A673 (cell line): ENCODE results near the gene ELL2. TPM values are rescaled to one million over a fixed set of nuclear protein-coding genes. Genes with fewer than 3 reads are reported as not detected.

Experiments
- BruUV-seq: library from RNA; stranded (reverse); fragments of 400-500 nt; replicated peaks from 2 replicates; lab custom pipeline; 2021; lab: Mats Ljungman, UMichigan
- CTCF ChIA-PET: fragments of 300-600 bp; sonication (Branson Sonifier 250); formaldehyde crosslinking; loops from one replicate; lab custom pipeline; 2022; ENCODE audit warnings: antibody characterized with exemption; lab: Charles Lee
- POLR2A ChIA-PET: fragments of 300-600 bp; sonication (Branson Sonifier 250); formaldehyde crosslinking; loops from one replicate; lab custom pipeline; 2022; ENCODE audit warnings: antibody characterized with exemption; ENCODE audit not compliant: low non-redundant PET; lab: Charles Lee
- DNase-seq: peaks from one replicate; pipeline ENCODE4 v3.0.0-alpha.2; 2015; ENCODE audit warnings: low spot score
- H3K27ac ChIP-seq: fragments of 200-600 bp; sonication (generic); 2 replicates; pipeline ENCODE4 v1.5.1; 2016; ENCODE audit warnings: mixed run types, low read depth, mild to moderate bottlenecking, mixed read lengths, antibody characterized with exemption, low read length; ENCODE audit not compliant: poor library complexity, severe bottlenecking
- H3K27me3 ChIP-seq: fragments of 200-600 bp; sonication (generic); replicated peaks from 2 replicates; pipeline ENCODE4 v1.6.1; 2017; ENCODE audit warnings: mixed run types, low read depth, mild to moderate bottlenecking, mixed read lengths, antibody characterized with exemption, low read length; ENCODE audit not compliant: insufficient read depth, poor library complexity
- H3K36me3 ChIP-seq: fragments of 200-600 bp; sonication (generic); 2 replicates; pipeline ENCODE4 v1.6.1; 2016; ENCODE audit warnings: mixed run types, mild to moderate bottlenecking, mixed read lengths, antibody characterized with exemption, low read length; ENCODE audit not compliant: insufficient read depth, poor library complexity, severe bottlenecking
- H3K4me1 ChIP-seq: fragments of 200-600 bp; sonication (generic); 2 replicates; pipeline ENCODE4 v1.6.1; 2017; ENCODE audit warnings: mixed run types, mild to moderate bottlenecking, mixed read lengths, antibody characterized with exemption, low read length; ENCODE audit not compliant: insufficient read depth, poor library complexity, severe bottlenecking
- H3K4me3 ChIP-seq: fragments of 200-600 bp; sonication (generic); 2 replicates; pipeline ENCODE4 v1.5.1; 2016; ENCODE audit warnings: low read depth, mixed run types, mild to moderate bottlenecking, mixed read lengths, low read length; ENCODE audit not compliant: poor library complexity, severe bottlenecking
- H3K9me3 ChIP-seq: fragments of 200-600 bp; sonication (generic); 2 replicates; pipeline ENCODE4 v1.6.1; 2016; ENCODE audit warnings: mixed run types, low read depth, mild to moderate bottlenecking, mixed read lengths, antibody characterized with exemption, low read length; ENCODE audit not compliant: poor library complexity, severe bottlenecking
- EZH2 ChIP-seq: fragments of 200-600 bp; sonication (generic); IDR thresholded peaks from 2 replicates; pipeline ENCODE4 v1.6.1; 2017; ENCODE audit warnings: borderline replicate concordance, low read depth, mild to moderate bottlenecking, mixed read lengths, antibody characterized with exemption, low read length; ENCODE audit not compliant: poor library complexity, severe bottlenecking
- intact Hi-C: fragments of 100-400 bp; cut with micrococcal nuclease; formaldehyde crosslinking; loops from one replicate; pipeline ENCODE4 v1.10.0; 2022; ENCODE audit not compliant: unreplicated experiment
- total RNA-seq: library from RNA; stranded (reverse); gene quantifications from 2 replicates; pipeline ENCODE4 v1.2.3, GENCODE V29; 2021
- TF ChIP-seq, protein P1 (sequence below): fragments of 300-800, 200-600 bp; sonication (generic); conservative IDR thresholded peaks from 2 replicates; pipeline ENCODE4 v1.5.1; 2017; ENCODE audit warnings: low read depth, mild to moderate bottlenecking, antibody characterized with exemption, low read length, moderate library complexity, mixed read lengths

ELL2 gene
- total RNA-seq, 1 experiment from 2014 or later = 12.0 TPM

DNA sequence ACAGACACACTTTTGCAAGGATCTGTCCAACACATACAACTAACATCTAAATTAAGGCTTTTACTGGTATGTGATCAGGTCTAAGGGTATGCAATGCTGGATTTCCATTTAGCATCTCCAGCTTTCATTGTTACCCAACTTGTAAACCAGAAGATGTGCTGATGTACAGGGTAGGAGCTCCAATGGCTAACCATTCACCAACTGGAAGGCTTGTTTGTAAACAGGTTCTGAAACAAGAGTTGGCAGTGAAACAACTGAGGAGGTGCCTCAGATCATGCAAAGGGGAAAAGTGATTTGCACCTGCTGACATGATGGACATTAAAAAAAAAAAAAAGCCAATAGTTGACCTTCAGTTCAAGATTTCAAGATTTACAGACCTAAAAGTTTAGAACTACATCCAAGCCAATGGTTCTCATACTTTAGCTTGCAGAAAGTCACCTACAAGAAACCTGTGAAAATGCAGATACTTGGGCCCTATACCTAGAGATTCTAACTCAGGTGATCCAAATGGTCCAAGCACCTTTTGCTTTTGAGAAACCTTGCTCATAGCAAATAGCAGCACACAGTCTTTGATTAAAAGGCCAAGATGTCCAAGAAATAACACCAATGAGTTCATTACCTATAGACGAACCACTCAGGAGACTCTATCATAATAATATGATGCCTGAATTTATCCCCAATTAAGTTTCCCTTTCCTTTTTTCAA is 75.2 kb downstream of the ELL2 start:
- ChIA-PET POLR2A (no interaction called here), CTCF (no interaction called here)
- H3K27me3 ChIP-seq = no peaks in the 10 kb centered on the region
- DNase-seq = no peak
- intact Hi-C loops = no loop called here
- no TSS peak for BruUV-seq
- no peak overlapping the region for H3K27ac ChIP-seq
- TF ChIP-seq, protein P1, sequence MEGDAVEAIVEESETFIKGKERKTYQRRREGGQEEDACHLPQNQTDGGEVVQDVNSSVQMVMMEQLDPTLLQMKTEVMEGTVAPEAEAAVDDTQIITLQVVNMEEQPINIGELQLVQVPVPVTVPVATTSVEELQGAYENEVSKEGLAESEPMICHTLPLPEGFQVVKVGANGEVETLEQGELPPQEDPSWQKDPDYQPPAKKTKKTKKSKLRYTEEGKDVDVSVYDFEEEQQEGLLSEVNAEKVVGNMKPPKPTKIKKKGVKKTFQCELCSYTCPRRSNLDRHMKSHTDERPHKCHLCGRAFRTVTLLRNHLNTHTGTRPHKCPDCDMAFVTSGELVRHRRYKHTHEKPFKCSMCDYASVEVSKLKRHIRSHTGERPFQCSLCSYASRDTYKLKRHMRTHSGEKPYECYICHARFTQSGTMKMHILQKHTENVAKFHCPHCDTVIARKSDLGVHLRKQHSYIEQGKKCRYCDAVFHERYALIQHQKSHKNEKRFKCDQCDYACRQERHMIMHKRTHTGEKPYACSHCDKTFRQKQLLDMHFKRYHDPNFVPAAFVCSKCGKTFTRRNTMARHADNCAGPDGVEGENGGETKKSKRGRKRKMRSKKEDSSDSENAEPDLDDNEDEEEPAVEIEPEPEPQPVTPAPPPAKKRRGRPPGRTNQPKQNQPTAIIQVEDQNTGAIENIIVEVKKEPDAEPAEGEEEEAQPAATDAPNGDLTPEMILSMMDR = no peak
- no peak for TF ChIP-seq EZH2
- no peaks in the 10 kb centered on the region for H3K9me3 ChIP-seq
- H3K4me3 ChIP-seq = no peak overlapping the region
- no peaks in the 10 kb centered on the region for H3K4me1 ChIP-seq
- no peaks in the 10 kb centered on the region for H3K36me3 ChIP-seq

DNA sequence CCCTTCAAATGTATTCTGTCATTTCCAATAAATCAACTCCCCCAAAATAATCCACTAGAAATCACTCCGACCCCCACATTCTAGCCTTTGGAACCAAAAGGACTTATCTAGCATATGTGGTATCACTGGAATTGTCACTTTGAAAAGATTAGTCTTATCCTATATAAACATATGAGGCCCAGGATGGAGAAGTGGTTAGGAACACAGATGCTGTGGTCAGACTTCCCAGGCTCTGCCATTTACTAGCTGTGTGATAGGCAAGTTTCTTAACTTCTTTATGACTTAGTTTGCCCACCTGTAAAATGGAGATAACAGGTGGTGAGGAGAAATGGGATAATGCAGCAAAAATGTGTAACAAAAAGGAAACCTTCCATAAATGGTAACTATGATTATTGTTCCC is 77.1 kb downstream of the ELL2 start:
- H3K9me3 ChIP-seq = no peaks in the 10 kb centered on the region
- POLR2A ChIA-PET = no interaction called here

DNA sequence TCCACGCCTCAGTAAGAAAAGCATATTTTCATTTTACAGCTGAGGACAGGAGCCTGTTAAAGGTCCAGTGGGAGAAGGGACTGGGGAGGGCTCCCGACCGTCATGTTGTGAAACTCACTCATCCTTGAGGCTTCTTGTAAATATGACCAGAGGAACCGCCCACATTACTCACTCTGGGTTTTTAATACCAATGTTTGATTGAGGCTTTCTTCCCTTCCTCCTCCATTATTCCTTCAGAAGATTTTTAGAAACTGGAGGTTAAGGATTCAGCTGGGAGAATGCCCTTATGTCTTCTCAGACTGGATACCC is 77.7 kb downstream of the ELL2 start:
- H3K4me3 ChIP-seq = no peak overlapping the region
- TF ChIP-seq, protein P1 = no peak
- no peak for TF ChIP-seq EZH2
- intact Hi-C loops = no loop called here
- no peak overlapping the region for H3K27ac ChIP-seq
- POLR2A ChIA-PET = no interaction called here
- H3K4me1 ChIP-seq = no peaks in the 10 kb centered on the region
- CTCF ChIA-PET = no interaction called here
- DNase-seq = no peak
- H3K9me3 ChIP-seq = no peaks in the 10 kb centered on the region
- H3K36me3 ChIP-seq = no peaks in the 10 kb centered on the region
- no TSS peak for BruUV-seq
- H3K27me3 ChIP-seq = no peaks in the 10 kb centered on the region

More for the DNA sequence above, 77.1 kb downstream of the ELL2 start:
- no peak overlapping the region for H3K4me3 ChIP-seq
- no peaks in the 10 kb centered on the region for H3K27me3 ChIP-seq
- BruUV-seq = no TSS peak
- no peak for DNase-seq
- H3K27ac ChIP-seq = no peak overlapping the region
- CTCF ChIA-PET = no interaction called here
- intact Hi-C loops = no loop called here
- H3K36me3 ChIP-seq = no peaks in the 10 kb centered on the region
- H3K4me1 ChIP-seq = no peaks in the 10 kb centered on the region
- TF ChIP-seq, protein P1 = no peak
- TF ChIP-seq EZH2 = no peak
